ENCODE results near the gene REEP5.
"Not testable (repeated sequence)": the region's sequence is repeated elsewhere in the genome, so short reads cannot be mapped to it uniquely, and the experiment has no call there.

The REEP5 gene

GRCh38 chr5:112931473-112931872, 9.4 kb upstream of the REEP5 start:
- no peak for DNase-seq

- DNase-seq, result no peak
Observed at GRCh38 chr5:112930082-112930344, 8.0 kb upstream of the REEP5 start.

GRCh38 chr5:112929336-112930081, 7.5 kb upstream of the REEP5 start:
- no peak for DNase-seq

GRCh38 chr5:112923988-112924387, 2.0 kb upstream of the REEP5 start:
- DNase-seq, result no peak

GRCh38 chr5:112923148-112923917, 1.3 kb upstream of the REEP5 start:
- no peak for DNase-seq

GRCh38 chr5:112921026-112921832, 798 bp downstream of the REEP5 start:
- DNase-seq, result peak; percentile 57

GRCh38 chr5:112919972-112920371, 2.1 kb downstream of the REEP5 start:
- no peak for DNase-seq

- no peak for DNase-seq
Observed at GRCh38 chr5:112918679-112919078, 3.3 kb downstream of the REEP5 start.

GRCh38 chr5:112918136-112918535, 3.9 kb downstream of the REEP5 start:
- no peak for DNase-seq

- no peak for DNase-seq
Observed at GRCh38 chr5:112917453-112917995, 4.5 kb downstream of the REEP5 start.

GRCh38 chr5:112915831-112916230, 6.2 kb downstream of the REEP5 start:
- DNase-seq, result no peak

- DNase-seq, result no peak
Observed at GRCh38 chr5:112914584-112914983, 7.4 kb downstream of the REEP5 start.

- DNase-seq, result no peak
Observed at GRCh38 chr5:112910529-112910928, 11.5 kb downstream of the REEP5 start.

- DNase-seq, result no peak
Observed at GRCh38 chr5:112908854-112909253, 13.2 kb downstream of the REEP5 start.

GRCh38 chr5:112907166-112907631, 14.8 kb downstream of the REEP5 start:
- DNase-seq, result no peak

GRCh38 chr5:112906637-112907036, 15.4 kb downstream of the REEP5 start:
- DNase-seq, result no peak

- not testable (repeated sequence) for DNase-seq
Observed at GRCh38 chr5:112904996-112905395, 17.0 kb downstream of the REEP5 start.

GRCh38 chr5:112902561-112902960, 19.5 kb downstream of the REEP5 start:
- no peak for DNase-seq

GRCh38 chr5:112895682-112896081, 26.3 kb downstream of the REEP5 start:
- no peak for DNase-seq

GRCh38 chr5:112892776-112893175, 29.3 kb downstream of the REEP5 start:
- DNase-seq, result no peak

GRCh38 chr5:112892066-112892465, 30.0 kb downstream of the REEP5 start:
- DNase-seq, result not testable (repeated sequence)

- no peak for DNase-seq
Observed at GRCh38 chr5:112886975-112887374, 35.1 kb downstream of the REEP5 start.

GRCh38 chr5:112885001-112885400, 37.0 kb downstream of the REEP5 start:
- no peak for DNase-seq

Measured in NCI-H510A treated with DMSO at 0.1 percent for 48 hours (cell line).